GM12875 (cell line): ENCODE results near the gene PCGF3.

Experiments used
- H3K4me3 ChIP-seq: one replicate; pipeline ENCODE4 v1.5.1; 2011; ENCODE audit warnings: low read depth, low read length, control low read depth
- TF ChIP-seq, protein P1 (sequence below): IDR thresholded peaks from 2 replicates; pipeline ENCODE4 v1.5.1; 2011; ENCODE audit warnings: low read depth, mild to moderate bottlenecking, control low read depth, inconsistent platforms, low read length, moderate library complexity, borderline replicate concordance; ENCODE audit not compliant: insufficient read depth

Gene PCGF3

DNA sequence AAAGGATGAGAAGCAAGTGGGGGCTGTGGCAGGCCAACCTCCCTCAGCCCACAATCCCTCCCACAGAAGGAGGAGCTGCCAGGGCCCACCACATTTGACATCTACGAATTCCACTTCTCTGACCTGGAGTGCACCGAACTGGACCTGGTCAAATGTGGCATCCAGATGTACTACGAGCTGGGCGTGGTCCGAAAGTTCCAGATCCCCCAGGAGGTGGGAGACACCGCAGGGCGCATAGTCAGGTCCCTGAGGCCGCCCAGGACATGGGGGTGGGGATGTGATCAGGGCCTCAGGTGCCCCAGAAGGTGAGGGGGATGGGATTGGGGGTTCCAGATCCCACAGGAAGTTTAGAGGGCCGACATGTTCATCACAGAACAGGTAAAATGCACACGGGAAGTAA lies 45.2 kb upstream of the PCGF3 start:
- H3K4me3 ChIP-seq = no peak overlapping the region
- TF ChIP-seq, protein P1, sequence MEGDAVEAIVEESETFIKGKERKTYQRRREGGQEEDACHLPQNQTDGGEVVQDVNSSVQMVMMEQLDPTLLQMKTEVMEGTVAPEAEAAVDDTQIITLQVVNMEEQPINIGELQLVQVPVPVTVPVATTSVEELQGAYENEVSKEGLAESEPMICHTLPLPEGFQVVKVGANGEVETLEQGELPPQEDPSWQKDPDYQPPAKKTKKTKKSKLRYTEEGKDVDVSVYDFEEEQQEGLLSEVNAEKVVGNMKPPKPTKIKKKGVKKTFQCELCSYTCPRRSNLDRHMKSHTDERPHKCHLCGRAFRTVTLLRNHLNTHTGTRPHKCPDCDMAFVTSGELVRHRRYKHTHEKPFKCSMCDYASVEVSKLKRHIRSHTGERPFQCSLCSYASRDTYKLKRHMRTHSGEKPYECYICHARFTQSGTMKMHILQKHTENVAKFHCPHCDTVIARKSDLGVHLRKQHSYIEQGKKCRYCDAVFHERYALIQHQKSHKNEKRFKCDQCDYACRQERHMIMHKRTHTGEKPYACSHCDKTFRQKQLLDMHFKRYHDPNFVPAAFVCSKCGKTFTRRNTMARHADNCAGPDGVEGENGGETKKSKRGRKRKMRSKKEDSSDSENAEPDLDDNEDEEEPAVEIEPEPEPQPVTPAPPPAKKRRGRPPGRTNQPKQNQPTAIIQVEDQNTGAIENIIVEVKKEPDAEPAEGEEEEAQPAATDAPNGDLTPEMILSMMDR = no peak

DNA sequence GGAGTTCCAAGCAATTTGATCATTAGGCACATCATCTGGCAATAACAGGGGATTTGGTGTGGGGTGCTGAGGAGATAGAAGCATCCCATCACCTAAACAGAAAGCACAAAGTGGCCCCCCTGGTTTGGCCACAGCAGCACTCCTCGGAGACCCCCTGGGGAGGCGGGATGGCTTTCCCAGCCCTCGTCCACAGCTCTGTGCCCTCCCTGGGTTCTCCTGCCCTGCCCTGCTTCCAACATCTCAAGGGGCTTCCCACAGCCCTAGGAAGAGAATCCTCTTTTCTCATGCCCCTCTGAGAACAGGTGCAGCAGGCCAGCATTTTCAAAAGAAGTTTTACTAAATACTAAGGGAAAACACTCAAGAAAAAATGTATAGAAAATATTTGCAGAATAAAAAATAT lies 44.4 kb upstream of the PCGF3 start:
- H3K4me3 ChIP-seq = no peak overlapping the region
- TF ChIP-seq, protein P1 = no peak

DNA sequence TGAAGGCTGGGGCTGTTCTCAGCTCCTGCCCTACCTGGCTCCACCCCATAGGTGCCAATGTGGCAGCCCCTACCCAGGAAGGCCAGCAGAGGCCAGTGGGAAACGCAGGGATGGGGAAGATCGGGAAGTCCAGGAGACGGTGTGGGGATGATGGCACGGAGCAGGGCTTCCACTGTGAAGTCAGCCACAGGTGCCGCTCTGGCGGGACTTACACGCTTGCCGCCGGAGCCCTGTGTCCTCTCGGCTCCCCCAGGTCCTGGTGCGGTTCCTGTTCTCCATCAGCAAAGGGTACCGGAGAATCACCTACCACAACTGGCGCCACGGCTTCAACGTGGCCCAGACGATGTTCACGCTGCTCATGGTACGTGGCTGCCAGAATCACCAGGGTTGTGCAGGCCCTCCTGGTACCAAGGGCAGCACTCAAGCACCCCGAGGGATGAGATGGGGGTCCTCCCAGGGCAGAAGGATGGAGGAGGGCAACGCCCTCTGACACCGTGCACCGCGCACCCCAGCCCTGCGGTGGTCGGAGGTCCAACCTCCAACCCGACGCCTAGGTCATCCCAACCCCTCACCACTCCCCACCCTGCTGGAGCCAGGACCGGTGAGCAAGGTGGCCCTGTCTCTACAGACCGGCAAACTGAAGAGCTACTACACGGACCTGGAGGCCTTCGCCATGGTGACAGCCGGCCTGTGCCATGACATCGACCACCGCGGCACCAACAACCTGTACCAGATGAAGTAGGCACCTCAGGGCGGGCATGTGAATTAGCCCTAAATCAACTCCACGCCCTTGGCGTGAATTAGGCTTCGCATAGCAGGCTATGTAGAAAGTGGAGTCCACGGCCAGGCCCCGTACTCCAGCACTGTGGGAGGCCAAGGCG lies 43.5 kb upstream of the PCGF3 start:
- H3K4me3 ChIP-seq = no peak overlapping the region
- TF ChIP-seq, protein P1 = no peak

DNA sequence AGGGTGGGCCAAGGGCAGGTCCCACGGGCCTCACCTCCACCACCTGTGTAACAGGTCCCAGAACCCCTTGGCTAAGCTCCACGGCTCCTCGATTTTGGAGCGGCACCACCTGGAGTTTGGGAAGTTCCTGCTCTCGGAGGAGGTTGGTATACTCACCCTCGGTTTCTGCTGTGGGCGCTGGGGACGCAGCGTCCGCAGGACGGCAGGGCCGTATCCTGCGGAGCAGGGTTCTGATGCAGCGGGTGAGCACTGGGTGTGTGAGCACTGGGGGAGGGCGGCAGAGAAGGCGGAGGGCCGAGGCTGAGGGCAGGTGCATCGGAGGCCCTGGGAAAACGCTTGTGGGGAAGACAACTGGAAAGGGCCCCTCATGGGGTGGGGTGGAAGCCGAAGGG lies 42.6 kb upstream of the PCGF3 start:
- H3K4me3 ChIP-seq = no peak overlapping the region
- TF ChIP-seq, protein P1 = no peak

DNA sequence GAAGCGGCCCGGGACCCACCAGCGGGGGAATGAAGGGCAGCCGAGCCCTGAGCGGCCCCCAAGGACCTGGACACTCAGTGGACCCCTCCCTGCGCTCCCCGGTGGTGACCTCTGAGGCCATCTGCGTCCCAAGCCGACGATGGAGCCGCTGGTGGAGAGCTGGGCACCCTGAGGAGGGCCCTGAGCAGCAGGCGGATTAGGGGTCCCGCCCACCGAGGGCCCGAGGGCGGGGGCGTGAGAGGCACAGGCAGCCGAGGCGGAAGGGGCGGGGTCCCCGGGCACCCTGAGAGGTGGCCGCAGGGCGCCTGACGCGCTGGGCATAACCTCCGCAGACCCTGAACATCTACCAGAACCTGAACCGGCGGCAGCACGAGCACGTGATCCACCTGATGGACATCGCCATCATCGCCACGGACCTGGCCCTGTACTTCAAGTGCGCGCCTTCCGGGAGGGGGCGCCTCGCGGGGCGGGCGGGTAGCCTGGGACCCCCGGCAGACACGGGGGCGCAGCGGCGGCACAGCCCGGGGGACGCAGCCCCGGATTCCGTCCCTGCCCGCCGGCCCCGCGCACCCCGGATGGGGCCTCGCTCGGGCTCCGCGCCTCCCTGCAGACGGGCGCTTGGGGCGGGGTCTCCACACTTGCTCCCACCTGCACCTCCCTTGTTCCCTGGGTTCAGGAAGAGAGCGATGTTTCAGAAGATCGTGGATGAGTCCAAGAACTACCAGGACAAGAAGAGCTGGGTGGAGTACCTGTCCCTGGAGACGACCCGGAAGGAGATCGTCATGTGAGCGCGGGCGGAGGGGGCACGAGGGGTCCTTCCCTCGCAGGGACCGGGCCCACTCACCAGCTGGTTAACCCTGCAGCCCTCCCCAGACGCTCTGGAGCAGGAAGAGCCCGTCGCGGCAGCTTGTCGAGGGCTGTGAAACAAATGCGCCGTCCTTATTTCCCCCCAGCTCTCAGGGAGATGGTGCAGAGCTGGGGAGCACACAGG lies 41.9 kb upstream of the PCGF3 start:
- TF ChIP-seq, protein P1 = no peak
- no peak overlapping the region for H3K4me3 ChIP-seq

DNA sequence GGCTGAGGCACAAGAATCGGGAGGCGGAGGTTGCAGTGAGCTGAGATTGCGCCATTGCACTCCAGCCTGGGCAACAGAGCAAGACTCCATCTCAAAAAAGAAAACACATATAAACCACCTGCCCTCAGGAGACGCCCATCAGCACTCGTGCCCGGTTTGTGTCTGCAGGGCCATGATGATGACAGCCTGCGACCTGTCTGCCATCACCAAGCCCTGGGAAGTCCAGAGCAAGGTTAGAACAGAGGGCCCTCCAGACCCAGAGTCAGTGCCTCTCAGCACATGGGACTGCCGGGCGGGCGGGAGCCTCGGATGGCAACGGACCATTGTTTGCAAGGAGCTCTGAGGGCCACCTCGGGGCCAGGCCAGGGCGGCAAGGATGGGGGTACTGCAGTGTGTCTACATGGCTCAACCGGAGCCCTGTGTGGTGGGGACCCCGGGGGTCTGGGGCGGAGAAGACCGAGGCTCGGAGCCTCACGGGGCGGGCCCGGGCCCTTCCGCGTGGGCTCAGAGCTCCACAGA lies 40.9 kb upstream of the PCGF3 start:
- TF ChIP-seq, protein P1 = no peak
- H3K4me3 ChIP-seq = no peak overlapping the region

DNA sequence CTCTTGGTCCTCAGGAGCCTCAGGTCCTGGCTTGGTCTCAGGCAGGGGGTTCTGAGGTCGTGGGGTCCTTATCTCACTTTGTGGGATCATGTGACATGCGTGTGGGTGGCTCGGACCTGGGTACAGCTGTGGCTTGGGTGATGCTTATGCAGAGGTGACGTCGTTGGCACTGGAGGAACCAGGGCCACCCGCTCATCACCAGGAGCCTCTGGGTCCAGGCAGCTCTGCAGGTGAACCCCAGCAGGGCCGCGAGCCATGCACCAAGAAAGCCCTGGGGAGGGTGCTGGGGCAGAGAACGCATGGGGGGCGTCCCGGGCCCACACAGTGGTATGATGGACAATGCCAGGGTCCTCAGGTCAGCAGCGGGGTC lies 40.3 kb upstream of the PCGF3 start:
- TF ChIP-seq, protein P1 = no peak
- H3K4me3 ChIP-seq = no peak overlapping the region
